ENCODE data around the gene GUCD1.

Gene GUCD1

GRCh38 chr22:24589518-24590030 is 34.6 kb upstream of the GUCD1 start:
- DNase-seq = no peak

DNA sequence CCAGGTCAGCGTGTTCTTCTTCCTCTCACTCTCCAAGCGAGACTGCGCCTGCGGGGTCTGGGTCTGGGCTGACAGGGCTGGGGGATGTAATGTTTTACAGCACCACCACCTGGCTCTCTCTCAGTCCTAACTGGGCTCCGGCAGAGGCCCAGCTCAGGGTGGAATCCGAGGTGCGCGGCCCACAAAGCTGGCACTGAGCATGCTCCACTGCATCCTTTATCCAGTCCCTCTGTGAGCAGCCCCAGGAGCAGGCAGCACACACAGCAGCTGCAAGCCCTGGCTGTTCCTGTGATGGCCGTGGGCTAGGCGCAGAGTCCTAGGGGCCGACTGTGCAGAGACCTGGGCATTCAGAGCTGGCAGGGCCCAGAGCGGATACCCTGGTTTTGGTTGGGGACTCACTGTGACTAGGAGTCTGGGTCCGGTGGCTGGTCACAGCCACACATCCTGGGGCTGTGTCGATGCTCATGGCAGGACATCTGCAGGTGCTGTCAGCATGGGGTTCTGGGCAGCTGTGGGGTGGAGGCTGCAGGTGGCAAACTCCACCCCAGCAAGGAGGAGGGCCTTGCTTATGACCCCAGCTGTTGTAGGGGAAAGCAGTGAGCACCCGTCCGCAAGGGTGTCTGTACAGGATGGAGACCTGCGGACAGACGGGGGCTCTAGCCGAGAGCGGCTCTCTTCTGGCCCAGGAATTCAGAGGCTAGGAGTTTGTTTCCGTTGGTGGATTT is 34.0 kb upstream of the GUCD1 start:
- no peak for DNase-seq

DNA sequence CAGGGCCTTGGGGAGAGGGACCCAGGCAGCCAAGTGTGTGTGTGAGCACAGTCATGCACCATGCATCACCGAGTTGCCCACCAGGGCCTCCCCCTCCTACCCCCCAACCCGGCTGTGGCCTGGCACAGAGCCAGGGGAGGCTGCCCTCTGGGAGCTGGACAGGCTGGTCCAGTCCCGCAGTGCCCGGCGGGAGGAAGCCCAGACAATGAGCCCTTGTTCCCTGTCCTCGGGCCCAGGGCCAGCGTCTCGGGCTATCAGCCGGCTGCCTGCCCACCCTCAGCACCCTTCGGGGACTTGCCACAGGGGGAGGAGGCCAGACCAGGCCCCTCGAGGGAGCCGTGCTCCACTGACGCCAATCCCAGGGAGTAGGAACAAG is 33.4 kb upstream of the GUCD1 start:
- DNase-seq = no peak

DNA sequence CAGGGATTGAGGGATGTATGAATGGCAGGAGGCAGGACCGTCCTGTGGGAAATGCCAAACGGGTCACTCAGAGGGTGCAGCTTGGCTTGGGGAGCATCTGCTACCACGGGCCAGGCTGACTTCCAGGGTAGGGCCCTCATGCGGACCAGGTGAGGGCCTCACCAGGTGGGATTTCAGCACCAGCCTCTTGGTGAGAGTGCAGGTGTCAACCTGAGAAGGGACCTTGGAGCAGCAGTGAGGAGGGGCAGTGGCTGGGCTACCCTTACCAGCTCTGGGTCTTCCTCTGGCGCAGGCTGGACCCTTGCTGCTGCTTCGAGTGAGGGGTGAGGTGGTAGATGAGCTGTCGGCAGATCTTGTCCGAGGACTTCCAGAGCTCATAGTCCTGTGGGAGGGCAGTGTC is 33.0 kb upstream of the GUCD1 start:
- no peak for DNase-seq

DNA sequence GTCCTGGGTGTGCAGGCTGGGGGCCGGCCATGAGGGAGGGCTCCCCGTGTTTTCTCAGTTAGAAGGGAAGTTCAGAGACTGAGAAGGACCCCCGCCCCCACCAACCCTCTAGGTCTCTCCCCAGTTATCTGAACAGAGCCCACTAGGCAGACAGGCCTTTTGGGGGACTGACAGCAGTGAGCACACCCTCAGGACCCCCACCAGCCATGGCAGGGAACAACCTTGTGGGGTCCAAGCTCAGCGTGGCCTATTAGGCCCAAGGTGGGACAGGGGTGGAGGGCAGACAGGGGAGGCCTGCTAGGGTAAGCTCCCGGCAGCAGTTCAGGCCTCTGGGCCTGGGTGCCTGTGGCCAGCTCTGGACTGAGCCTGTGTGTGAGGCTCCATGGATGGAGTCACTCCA is 32.3 kb upstream of the GUCD1 start:
- no peak for DNase-seq

GRCh38 chr22:24585927-24586546 is 31.1 kb upstream of the GUCD1 start:
- DNase-seq = no peak

- no peak for DNase-seq
These were observed 30.5 kb upstream of the GUCD1 start for GRCh38 chr22:24585461-24585860.

DNA sequence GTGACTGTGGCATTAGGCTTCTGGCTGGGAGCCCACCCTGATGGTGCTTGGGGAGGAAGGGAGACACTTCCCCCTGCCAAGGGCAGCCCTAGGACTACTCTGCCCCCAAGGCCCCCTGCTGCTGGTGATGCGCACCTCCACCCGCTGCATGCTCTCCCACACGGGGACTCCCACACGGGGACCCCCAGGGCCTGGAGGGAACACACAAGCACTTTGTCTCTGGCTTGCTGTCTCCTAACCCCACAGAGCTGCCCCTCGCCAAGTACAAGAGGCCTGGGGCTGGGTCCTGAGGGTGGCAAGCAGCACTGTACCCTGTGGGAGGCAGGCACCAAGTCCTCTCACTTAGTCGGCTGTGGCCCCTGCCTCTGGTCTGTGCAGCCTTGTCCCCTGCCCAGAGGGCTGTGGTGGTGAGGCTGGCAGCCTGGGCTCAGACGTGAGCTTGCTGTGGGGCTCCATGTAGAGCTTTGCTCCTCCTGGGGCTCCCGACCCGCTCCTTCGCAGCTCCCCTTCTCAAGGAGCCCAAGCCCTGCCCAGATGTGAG is 30.0 kb upstream of the GUCD1 start:
- no peak for DNase-seq

DNA sequence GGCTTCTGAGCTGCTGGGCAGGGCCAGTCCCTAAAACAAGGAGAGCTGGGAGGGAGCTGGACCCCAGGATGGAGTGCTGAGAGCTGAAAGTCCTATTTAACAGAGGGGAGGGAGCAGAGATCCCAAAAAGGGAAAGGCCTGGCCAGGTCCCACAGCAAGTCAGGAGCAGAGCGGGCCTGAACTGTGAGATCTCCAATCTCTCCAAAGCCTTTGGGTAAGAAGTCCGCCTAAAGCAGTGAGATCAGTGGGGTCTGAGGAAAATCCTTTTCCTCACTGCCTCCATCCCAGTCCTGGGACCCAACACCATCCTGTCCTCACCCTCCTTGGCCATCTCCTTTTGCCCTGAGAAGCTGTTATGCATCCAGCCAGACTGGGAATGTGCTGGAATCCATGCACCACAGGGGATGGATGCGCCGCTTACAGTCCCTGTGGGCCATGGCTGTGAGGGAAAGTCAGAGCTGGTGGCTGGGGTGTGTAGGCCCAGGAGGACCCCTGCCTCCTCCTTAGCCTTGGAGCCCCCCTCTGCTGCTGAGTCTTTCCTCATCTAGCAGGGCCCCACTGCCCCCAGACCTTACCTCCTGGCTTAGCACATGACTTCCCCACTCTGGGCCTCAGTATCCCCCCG is 29.3 kb upstream of the GUCD1 start:
- DNase-seq = no peak

- no peak for DNase-seq
These were observed 28.6 kb upstream of the GUCD1 start for GRCh38 chr22:24583221-24584165.

- no peak for DNase-seq
These were observed 27.3 kb upstream of the GUCD1 start for GRCh38 chr22:24582056-24582814.

GRCh38 chr22:24580276-24580675 is 25.3 kb upstream of the GUCD1 start:
- DNase-seq = no peak

DNA sequence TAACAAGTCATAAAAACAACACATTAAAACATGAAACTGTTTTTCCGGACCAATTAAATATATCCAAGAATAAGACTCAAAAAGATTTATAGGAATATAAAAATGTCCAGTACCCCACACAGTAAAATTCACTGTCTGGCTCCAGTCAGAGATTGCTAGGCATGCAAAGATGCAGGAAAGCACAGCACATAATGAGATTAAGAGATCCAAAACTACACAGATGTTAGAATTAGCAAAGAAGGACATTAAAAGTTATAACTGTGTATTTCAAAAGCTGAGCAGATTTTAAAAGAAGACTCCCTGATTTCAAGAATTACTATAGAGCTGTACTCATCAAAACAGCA is 24.3 kb upstream of the GUCD1 start:
- DNase-seq = no peak

GRCh38 chr22:24578355-24579257 is 23.7 kb upstream of the GUCD1 start:
- DNase-seq = no peak

DNA sequence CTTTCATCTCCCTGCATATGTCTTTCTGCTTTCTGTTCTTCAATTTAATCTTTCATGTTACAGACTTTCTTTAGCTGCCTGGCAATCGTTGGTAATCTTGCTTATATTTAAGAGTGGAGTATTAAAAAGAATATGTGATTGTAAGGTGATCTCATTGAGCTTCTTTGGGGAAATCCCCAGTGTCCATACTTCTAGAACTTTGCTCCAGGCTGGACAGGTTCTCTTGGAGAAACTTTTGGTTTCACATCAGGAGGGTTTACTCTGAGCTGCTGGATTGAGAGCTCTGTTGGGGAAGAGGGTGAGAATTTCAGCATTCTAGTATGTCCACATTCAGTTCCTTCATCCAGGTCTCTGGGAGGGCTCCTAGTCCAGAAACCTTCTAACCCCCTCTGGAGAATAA is 21.8 kb upstream of the GUCD1 start:
- DNase-seq = no peak

GRCh38 chr22:24571266-24571665 is 16.3 kb upstream of the GUCD1 start:
- DNase-seq = no peak

GRCh38 chr22:24567668-24568067 is 12.7 kb upstream of the GUCD1 start:
- DNase-seq = no peak

DNA sequence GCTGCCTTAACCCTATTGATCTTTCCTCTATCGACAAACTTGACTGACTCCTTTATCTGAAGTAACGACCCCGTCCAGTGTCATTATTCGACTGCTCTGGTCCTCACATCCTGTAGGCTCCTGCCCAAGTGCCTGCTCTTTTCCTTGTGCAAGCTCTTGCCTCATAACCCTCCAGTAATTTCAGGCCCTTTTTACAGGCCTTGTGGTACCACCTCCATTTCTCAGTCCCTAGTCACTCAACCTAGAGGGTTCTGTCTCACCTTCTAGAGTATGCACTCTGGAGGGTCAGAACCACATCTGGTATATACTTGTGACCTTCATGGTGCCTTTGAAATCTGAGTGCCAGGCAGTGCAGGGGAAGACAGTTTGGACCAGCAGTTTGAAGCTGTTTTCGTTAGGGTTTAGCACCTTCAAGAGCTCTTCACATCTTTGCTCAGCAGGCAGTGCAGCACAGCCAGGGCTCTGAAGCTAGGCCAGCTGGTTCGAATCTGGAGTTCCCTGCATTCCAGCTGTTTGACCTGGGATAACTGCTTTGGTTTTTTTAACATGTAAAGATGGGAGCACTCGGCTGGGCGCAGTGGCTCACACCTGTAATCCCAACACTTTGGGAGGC is 12.1 kb upstream of the GUCD1 start:
- DNase-seq = no peak

DNA sequence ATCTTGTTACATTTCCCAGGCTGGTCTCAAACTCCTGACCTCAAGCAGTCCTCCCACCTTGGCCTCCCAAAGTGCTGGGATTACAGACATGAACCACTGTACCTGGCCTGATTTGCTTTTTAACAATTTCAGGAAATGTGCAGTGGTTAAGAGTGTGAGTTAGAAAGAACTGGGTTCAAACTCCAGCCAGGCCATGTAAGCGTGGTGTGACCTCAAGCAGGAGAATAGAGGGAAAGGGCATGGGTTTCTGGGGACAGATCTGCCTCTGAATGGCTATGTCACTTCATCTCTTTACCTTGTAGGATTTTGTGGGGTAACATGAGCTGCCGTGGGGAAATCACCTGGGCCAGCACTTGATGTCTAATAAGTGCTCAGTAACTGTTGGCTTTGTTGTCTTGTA is 10.1 kb upstream of the GUCD1 start:
- DNase-seq = no peak

DNA sequence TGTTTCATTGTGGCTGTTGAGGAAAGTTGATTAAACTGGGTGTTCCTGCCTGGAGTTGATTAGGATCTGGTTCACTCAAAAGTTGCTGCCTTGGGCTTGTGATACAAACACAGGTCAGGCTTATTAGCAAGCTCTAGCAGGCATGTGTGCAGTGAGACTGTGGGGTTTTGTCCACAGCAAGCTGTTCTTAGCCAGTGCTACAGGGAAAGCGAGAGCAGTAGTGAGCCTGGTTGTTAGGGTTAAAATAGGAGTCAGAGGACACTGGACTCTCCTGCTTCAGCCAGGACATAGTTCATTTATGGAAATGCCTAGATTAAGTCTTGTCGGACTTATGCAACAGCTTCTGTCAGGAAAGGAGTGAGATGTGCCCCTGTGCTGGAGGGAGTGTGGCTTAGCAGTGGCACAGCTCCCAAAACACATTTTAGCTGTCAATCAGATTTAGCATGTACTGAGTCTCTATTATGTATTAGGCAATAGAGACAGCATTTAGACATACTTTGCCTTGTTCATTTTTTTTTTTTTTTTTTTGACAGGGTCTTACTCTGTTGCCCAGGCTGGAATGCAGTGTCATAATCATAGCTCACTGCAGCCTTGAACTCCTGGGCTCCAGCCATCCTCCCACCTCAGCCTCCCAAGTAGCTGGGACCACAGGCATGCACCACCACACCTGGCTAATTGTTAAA is 9.6 kb upstream of the GUCD1 start:
- DNase-seq = no peak
